ENCODE measurements around the gene RGMA.
"Not testable (repeated sequence)": the region's sequence is repeated elsewhere in the genome, so short reads cannot be mapped to it uniquely, and the experiment has no call there.

The RGMA gene

GRCh38 chr15:93066834-93067648 is 22.0 kb downstream of the RGMA start:
- TF ChIP-seq ZFX (IDR thresholded peaks at IDR 0.05) = no peak
- TF ChIP-seq, protein P1, sequence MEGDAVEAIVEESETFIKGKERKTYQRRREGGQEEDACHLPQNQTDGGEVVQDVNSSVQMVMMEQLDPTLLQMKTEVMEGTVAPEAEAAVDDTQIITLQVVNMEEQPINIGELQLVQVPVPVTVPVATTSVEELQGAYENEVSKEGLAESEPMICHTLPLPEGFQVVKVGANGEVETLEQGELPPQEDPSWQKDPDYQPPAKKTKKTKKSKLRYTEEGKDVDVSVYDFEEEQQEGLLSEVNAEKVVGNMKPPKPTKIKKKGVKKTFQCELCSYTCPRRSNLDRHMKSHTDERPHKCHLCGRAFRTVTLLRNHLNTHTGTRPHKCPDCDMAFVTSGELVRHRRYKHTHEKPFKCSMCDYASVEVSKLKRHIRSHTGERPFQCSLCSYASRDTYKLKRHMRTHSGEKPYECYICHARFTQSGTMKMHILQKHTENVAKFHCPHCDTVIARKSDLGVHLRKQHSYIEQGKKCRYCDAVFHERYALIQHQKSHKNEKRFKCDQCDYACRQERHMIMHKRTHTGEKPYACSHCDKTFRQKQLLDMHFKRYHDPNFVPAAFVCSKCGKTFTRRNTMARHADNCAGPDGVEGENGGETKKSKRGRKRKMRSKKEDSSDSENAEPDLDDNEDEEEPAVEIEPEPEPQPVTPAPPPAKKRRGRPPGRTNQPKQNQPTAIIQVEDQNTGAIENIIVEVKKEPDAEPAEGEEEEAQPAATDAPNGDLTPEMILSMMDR (conservative IDR thresholded peaks at IDR 0.05) = no peak
- H3K27ac ChIP-seq = no peak overlapping the region

DNA sequence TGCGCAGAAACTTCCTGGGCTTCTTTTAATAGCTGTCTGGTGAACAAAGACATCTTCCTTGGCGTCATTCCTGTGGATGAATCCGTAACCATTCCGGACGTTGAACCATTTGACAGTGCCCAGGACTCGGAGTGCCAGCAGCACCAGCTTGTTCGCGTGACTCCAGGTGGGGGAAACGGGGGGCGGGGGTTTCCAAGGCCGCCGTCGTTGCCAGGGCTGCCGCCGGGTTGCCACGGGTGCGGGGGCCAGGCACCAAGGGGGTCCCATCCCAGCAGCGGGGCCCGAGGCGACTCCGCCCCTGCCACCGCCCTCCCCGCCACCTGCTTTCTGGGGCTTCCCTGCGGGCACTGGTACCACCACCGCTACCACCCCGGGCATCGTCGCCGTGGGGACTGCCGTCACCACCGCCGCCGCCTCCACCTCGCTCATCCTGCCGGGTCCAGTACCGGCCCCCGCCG is 22.8 kb downstream of the RGMA start:
- no peak for TF ChIP-seq ZFX (IDR thresholded peaks at IDR 0.05)
- TF ChIP-seq, protein P1 (conservative IDR thresholded peaks at IDR 0.05) = no peak
- H3K27ac ChIP-seq = no peak overlapping the region

GRCh38 chr15:93065641-93066045 is 23.4 kb downstream of the RGMA start:
- TF ChIP-seq, protein P1 (conservative IDR thresholded peaks at IDR 0.05) = no peak
- TF ChIP-seq ZFX (IDR thresholded peaks at IDR 0.05) = no peak
- no peak overlapping the region for H3K27ac ChIP-seq

DNA sequence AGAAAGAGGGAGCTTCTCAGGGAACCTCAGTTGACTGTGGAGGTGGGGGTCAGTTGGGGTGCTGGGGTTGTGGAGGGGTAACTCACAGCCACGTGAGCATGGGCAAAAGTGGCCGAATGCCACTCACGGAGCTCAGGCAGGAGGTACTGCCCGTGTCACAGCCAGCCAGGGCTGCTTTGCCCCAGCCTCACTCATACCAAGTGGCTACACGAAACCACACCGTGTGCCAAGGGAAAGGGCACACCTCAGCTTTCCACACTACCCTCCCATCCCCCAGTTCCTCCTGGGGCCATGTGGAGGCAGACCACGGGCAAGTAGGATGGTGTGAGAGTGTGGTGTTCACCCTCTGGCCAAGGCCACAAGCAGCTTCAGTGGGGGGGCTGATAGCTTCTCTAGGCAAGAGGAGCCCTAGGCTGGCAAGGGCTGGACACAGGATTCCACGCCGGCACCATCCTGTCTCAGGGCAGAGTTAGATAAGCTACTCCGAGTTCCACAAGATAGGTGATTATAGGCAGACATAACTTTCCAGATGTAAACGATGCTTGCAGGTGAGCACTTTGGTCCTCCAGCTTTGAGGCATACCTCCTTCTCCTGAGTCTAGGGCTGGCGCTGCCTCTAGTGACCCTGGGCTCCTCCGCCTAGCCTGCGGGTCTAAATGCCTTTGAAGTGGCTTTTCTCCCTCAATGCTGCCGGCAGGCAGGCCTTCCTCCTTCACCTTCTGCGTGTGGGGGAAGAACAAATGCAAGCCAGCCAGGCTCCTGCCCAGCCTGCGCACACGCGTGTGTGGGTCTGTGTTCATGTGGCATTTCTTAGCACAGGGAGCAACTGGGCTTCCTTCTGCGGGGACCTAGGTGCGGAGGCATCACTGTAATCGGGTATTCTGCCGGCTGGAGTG is 25.0 kb downstream of the RGMA start:
- TF ChIP-seq ZFX (IDR thresholded peaks at IDR 0.05) = no peak
- TF ChIP-seq, protein P1 (conservative IDR thresholded peaks at IDR 0.05) = no peak
- no peak overlapping the region for H3K27ac ChIP-seq

GRCh38 chr15:93063262-93063671 is 25.7 kb downstream of the RGMA start:
- H3K27ac ChIP-seq = no peak overlapping the region
- TF ChIP-seq, protein P1 (conservative IDR thresholded peaks at IDR 0.05) = no peak
- TF ChIP-seq ZFX (IDR thresholded peaks at IDR 0.05) = no peak

DNA sequence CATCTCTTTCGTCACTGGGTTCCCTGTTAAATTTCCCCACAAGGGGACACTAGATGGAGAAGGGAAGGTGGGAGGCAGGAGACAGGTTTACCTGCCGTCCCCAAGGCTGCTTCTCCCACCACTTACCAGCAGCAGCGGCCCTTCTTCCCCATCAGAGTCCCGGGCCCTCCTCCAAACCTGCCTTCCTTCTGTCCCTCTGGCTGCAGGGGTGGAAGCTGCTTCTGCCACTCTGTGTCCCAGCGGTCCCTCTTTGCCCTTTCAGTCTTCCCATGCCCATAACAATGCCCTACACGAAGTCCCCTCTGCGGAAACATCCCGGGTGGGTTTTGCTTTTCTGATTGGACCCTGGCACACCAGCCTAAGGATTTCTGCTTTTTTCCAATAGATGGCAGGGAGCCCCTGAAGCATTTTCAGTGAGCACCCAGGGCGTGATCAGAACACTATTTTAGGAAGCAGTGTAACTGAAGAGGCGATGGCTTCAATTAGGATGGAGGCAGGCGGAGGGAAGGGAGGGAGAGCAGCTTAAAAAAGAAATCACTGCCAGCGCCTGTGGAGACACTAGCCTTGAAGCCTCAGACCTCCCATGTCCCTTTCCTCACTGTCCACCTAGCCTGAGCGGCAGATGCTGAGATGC is 26.3 kb downstream of the RGMA start:
- H3K27ac ChIP-seq = not testable (repeated sequence)

DNA sequence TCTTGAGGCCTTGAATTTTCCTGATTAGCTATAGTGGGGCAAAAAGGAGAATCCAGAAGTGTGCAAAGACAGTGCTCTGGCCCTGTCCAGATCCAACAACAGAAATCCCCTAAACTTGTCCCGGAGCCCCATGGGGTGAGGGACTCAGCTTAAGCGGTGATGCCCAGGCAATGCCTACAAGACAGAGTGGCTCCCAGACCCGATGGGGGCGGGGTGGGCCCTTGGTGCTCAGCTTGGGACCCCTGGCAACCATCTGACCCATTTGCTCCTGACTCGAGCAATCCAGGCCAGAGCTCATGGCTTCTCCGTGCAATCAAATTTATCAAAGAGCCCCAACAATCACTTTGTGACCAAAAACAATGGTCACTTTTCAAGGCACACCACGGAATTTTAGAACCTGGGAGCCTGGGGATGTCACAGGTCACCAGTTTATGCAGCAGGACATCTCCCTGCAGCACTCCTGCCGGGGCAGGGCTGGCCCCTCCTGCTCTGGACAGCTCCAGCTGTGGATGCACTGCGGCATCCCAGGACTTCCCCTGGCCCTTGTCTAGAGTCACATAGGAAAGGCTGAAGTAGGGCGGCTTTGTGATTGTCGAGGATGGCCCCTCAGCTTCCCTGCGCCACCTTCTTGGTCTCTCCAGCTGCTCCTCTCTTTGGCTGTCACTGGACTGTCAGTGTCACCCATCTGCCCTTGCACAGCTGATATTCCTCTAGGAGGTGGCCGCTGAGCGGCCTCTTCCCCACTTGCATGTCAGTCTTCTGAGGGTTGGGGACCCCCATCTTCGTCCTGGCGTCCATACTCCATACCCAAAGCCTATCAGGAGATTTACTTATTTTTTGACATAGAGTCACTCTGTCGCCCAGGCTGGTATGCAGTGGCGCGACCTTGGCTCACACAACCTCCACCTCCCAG is 28.4 kb downstream of the RGMA start:
- H3K27ac ChIP-seq = peak overlapping the region; percentile 62
- TF ChIP-seq, protein P1 (conservative IDR thresholded peaks at IDR 0.05) = no peak
- TF ChIP-seq ZFX (IDR thresholded peaks at IDR 0.05) = no peak

Measured in C4-2B (cell line).